ENCODE data around the gene MCRS1.

MCRS1 gene

GRCh38 chr12:49566361-49566760 lies 1.6 kb downstream of the MCRS1 start:
- DNase-seq (ENCODE audit: low read depth) = no peak
- H3K4me3 ChIP-seq (ENCODE audit: low read depth, low read length) = no peak overlapping the region
- TF ChIP-seq, protein P1, sequence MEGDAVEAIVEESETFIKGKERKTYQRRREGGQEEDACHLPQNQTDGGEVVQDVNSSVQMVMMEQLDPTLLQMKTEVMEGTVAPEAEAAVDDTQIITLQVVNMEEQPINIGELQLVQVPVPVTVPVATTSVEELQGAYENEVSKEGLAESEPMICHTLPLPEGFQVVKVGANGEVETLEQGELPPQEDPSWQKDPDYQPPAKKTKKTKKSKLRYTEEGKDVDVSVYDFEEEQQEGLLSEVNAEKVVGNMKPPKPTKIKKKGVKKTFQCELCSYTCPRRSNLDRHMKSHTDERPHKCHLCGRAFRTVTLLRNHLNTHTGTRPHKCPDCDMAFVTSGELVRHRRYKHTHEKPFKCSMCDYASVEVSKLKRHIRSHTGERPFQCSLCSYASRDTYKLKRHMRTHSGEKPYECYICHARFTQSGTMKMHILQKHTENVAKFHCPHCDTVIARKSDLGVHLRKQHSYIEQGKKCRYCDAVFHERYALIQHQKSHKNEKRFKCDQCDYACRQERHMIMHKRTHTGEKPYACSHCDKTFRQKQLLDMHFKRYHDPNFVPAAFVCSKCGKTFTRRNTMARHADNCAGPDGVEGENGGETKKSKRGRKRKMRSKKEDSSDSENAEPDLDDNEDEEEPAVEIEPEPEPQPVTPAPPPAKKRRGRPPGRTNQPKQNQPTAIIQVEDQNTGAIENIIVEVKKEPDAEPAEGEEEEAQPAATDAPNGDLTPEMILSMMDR (IDR thresholded peaks at IDR 0.05; ENCODE audit: low read depth, low read length, missing control alignments) = no peak

GRCh38 chr12:49565406-49566265 lies 2.3 kb downstream of the MCRS1 start:
- DNase-seq (ENCODE audit: low read depth) = no peak
- no peak overlapping the region for H3K4me3 ChIP-seq (ENCODE audit: low read depth, low read length)
- TF ChIP-seq, protein P1 (IDR thresholded peaks at IDR 0.05; ENCODE audit: low read depth, low read length, missing control alignments) = no peak

GRCh38 chr12:49564686-49565405 lies 3.1 kb downstream of the MCRS1 start:
- TF ChIP-seq, protein P1 (IDR thresholded peaks at IDR 0.05; ENCODE audit: low read depth, low read length, missing control alignments) = no peak
- no peak overlapping the region for H3K4me3 ChIP-seq (ENCODE audit: low read depth, low read length)
- DNase-seq (ENCODE audit: low read depth) = no peak

- DNase-seq (ENCODE audit: low read depth) = no peak
- H3K4me3 ChIP-seq (ENCODE audit: low read depth, low read length) = no peak overlapping the region
- TF ChIP-seq, protein P1 (IDR thresholded peaks at IDR 0.05; ENCODE audit: low read depth, low read length, missing control alignments) = no peak
Measured at GRCh38 chr12:49563951-49564685, 3.8 kb downstream of the MCRS1 start.

GRCh38 chr12:49562831-49563230 lies 5.1 kb downstream of the MCRS1 start:
- TF ChIP-seq, protein P1 (IDR thresholded peaks at IDR 0.05; ENCODE audit: low read depth, low read length, missing control alignments) = no peak
- no peak overlapping the region for H3K4me3 ChIP-seq (ENCODE audit: low read depth, low read length)
- no peak for DNase-seq (ENCODE audit: low read depth)

DNA sequence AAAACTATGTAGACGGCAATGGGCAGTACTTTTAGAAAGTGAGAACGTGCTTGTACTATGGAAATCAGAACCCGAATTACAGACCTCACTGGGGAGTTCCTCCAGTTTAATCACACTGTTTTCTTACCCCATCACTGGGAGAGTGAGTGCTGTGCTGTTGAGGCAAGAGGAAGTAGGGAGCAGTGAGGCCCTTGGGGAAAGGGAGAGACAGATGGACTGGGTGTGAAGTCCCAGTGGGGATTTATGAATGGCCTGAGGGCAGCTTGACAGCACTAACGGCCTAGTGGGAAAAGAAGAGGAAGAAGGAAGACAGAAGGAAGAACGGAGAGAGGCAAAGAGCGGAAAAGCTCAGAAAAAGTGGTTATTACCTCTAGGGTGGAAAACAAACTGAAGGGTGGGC lies 5.7 kb downstream of the MCRS1 start:
- TF ChIP-seq, protein P1 (IDR thresholded peaks at IDR 0.05; ENCODE audit: low read depth, low read length, missing control alignments) = no peak
- H3K4me3 ChIP-seq (ENCODE audit: low read depth, low read length) = no peak overlapping the region
- DNase-seq (ENCODE audit: low read depth) = no peak
